Myocyte (in vitro differentiated cells): Measurements from ENCODE around the gene ASIP. TPM values are rescaled to one million over a fixed set of nuclear protein-coding genes. Genes with fewer than 3 reads are reported as not detected.
"Not testable (repeated sequence)": the region's sequence is repeated elsewhere in the genome, so short reads cannot be mapped to it uniquely, and the experiment has no call there.

Experiments used
- DNase-seq: peaks from one replicate; pipeline ENCODE4 v3.0.0-alpha.2; 2012; ENCODE audit warnings: low read depth
- polyA plus RNA-seq: library from polyadenylated mRNA; unstranded; fragments of >200 nt; gene quantifications from one replicate; pipeline ENCODE4 v1.2.1, GENCODE V29; 2012; ENCODE audit warnings: missing spikeins
- total RNA-seq: library from RNA; depleted of rRNA; stranded (reverse); fragments of >200 nt; gene quantifications from 2 replicates; pipeline ENCODE4 v1.2.3, GENCODE V29; 2014

The ASIP gene
- total RNA-seq = not detected in 2 replicates
- 0.30 TPM for polyA plus RNA-seq

GRCh38 chr20:34240693-34241615 lies at the start of gene ASIP:
Gene ASIP (plus strand): TSS chr20:34241423. CDS start chr20:34260375, 18,952 bp downstream.
- no peak for DNase-seq

DNA sequence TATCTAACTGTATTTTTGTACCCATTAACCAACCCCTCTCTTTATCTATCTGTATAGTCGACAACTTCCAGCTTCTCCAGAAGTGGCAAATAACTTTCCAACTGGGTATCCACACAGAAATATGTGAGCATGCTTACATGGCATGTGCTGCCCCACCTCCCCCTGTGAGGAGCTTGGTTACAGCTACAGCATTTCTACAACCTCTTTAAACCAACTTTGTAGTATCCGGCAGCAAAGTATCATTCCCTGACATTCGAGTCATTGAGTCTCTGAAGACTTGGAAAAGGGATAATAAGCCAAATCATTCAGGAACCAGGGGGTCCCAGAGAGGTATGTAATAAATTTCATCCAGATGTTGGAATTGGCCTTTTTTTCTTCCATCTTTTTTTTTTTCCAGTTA lies 48.2 kb upstream of the ASIP start:
- no peak for DNase-seq

DNA sequence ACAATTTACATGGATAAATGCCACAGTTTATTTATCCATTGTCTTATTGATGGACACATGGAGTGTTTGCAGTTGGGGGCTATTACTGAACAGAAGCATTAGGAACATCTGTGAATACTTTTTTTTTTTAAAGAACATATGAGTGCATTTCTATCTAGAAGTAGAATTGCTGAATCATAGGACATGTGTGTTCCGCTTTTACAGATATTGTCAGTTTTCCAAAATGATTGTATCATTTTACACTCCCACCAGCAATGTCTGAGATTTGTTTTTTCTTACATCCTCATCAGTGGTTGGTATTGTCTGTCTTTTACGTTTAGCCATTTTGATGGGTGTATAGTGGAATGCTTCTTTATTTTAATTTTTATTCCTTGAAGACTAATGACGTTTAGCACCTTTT lies 42.0 kb upstream of the ASIP start:
- no peak for DNase-seq

GRCh38 chr20:34200023-34200422 lies 41.2 kb upstream of the ASIP start:
- no peak for DNase-seq

- no peak for DNase-seq
Measured at GRCh38 chr20:34201531-34201930, 39.7 kb upstream of the ASIP start.

- not testable (repeated sequence) for DNase-seq
Measured at GRCh38 chr20:34205172-34205880, 35.9 kb upstream of the ASIP start.

GRCh38 chr20:34209111-34209510 lies 32.1 kb upstream of the ASIP start:
- DNase-seq = peak; percentile 28

- DNase-seq = peak; percentile 44
Measured at GRCh38 chr20:34210271-34210670, 31.0 kb upstream of the ASIP start.

DNA sequence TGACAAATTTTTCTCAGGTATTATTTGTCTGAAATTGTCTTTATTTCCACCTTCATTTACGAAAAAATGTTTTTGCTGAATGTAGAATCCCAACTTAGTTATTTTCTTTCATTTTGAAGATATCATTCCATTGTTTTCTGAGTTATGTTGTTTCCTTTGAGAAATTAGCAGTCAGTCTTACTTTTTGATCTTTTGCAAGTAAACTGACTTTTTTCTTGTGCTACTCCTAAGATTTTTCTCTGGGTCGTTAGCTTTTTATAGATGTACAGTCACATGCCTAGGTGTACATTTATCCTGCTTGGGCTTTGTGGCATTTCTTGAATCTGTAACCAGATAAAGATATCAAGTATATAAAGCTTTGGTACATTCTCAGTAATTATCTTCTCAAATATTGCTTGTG lies 29.6 kb upstream of the ASIP start:
- no peak for DNase-seq

DNA sequence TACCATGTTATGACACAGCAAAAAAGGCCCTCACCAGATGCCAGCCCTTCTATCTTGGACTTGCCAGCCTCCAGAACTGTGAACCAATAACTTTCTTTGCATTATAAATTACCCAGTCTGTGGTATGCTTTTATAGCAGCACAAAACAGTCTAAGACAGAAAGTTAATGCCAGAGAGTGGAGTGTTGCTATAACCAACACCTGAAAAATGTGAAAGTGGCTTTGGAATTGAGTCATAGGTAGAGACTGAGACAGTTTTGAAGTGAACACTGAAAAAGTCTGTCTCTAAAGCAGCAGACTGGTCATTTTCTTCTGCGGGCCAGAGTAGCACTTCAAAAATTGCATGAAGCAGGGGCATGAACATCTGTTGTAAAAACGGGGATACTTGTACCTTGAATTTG lies 28.0 kb upstream of the ASIP start:
- no peak for DNase-seq

DNA sequence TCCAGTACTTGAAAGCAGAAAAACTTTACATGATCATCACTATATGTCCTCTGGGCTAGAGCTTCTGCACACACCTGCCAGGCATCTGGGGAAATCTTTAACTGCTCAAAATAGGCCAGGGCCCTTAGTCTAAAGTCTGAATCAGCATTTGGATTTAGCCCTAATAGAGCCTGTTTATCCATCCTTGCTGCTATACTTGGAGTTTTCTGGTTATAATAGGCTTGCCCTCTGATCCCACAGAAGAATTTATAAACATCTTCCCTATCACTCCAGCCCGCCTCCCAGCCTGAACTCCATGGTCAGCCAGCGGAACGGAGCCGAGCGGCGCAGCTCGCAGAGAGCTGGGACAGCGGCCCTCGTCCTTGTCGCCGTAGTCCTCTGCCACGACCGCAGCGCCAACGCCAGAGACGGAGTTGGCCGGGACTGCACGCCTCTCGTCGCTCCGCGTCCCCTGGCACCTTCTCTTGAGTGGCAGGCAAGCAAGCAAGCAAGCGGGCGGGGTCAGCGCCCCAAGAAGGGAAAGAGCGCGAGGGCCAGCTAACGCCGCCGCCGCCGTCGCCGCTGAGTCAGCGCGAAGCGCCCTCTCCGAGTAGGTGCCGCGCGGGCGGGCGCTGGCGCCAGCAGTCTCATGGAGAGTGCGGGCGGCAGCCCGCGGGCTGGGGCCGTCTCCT lies 25.4 kb upstream of the ASIP start:
- DNase-seq = peak; percentile 91

- no peak for DNase-seq
Measured at GRCh38 chr20:34216382-34216742, 24.9 kb upstream of the ASIP start.

- DNase-seq = no peak
Measured at GRCh38 chr20:34220561-34220960, 20.7 kb upstream of the ASIP start.

DNA sequence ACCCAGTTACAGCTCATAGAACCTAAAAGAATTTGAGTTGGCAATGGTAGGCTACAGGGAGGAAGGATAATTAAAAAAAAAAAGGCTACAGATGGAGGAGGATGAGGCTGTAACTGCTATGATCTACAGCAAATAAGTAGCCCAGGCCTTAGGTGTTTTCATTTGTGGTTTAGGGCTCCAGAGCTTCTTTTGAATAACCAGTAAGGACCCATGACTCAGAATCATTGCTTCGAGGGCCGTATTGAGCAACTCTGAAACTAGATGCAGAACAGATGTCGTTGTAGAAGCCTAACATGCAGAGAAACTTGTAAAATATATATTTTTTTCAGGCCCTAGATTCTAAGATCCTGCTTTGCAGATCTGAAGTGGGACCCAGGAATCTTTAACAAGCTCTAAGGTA lies 19.0 kb upstream of the ASIP start:
- peak; percentile 67 for DNase-seq

DNA sequence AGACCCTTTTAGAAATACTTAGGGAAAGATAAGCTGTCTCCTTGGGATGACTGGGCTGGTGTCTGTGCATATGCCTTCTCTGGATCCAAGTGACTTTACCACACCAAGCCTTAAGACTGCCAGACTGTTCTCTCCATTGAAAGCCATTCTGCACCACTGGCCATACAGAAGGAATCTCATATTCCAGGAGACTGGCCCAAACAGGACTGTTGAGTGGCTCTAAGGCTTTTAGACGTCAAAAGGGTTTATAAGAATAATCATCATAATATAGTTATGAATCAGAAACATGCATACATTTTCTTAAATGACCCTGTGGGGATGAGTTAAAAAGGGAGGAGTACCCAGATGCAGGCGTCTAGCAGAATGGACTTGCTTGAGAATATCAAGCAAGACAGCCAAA lies 17.0 kb upstream of the ASIP start:
- DNase-seq = not testable (repeated sequence)

- no peak for DNase-seq
Measured at GRCh38 chr20:34231634-34232033, 9.6 kb upstream of the ASIP start.

- DNase-seq = no peak
Measured at GRCh38 chr20:34232494-34233087, 8.6 kb upstream of the ASIP start.

GRCh38 chr20:34233687-34234086 lies 7.5 kb upstream of the ASIP start:
- DNase-seq = no peak

DNA sequence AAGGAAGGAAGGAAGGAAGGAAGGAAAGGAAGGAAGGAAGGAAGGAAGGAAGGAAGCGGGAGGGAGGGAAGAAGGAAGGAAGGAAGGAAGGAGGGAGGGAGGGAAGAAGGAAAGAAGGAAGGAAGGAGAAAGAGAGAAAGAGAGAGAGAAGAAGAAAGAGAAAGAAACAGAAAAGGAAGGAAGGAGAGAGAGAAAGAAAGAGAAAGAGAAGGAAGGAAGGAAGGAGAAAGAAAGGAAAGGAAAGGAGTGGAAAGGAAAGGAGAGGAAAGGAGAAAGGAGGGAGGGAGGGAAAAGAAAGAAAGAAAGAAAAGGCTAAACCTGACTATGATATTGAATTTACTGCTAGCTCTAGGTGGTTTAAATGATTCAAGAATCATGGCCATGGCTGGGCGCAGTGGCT lies 5.3 kb upstream of the ASIP start:
- DNase-seq = no peak

DNA sequence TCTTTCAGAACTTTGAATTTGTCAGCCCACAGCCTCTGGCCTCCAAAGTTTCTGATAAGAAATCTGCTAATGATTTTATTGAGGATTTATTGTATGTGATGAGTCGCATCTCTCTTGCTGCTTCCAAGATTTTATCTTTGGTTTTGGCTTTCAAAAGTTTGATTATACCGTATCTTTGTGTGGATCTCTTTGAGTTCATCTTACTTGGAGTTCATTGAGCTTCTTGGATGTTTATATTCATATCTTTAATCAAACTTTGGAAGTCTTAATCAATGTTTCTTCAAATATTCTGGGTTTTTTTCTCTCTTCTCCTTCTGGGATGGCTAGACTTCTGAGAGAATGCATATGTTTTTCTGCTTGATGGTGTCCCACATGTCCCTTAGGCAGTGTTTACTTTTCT lies 3.3 kb upstream of the ASIP start:
- DNase-seq = no peak

DNA sequence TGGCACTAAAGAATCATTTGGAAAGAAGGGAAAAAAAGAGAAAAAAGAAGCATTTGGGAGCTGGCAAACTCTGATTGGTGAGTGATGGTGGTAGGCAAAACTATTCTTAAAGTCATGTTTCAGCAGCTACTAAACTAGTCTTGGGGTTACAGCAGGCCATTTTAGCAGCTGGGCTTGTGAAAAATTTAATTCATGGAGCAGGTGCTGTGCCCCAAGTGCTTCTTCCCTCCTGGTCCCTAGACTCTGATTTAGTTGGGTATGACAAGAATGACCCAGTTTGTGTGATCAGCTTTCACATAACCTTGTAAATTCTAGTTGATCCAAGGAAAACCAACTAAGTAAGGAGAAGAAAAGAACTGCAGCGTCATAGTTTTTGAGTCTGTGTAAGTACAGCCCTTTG lies 1.1 kb upstream of the ASIP start:
- peak; percentile 77 for DNase-seq

DNA sequence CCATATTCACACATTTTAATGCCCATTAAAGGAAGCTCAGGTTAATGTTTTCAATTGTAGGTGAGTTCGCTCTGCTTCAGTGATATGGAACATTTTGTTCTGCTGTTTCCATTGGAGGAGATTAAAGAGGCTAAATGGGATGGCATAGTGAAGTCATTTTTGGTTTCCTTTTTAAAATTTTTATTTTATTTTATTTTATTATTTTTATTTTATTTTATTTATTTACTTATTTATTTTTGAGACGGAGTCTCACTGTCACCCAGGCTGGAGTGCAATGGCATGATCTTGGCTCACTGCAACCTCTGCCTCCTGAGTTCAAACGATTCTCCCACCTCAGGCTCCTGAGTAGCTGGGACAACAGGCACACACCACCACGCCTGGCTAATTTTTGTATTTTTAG lies 792 bp downstream of the ASIP start:
- DNase-seq = not testable (repeated sequence)
